AG04450 (cell line): ENCODE results near the gene TTPAL. TPM values are rescaled to one million over a fixed set of nuclear protein-coding genes. Genes with fewer than 3 reads are reported as not detected.

Experiments used
- CTCF ChIA-PET: fragments of 300-600, 350-600 bp; formaldehyde crosslinking; extraction: SDS; loops from one replicate; lab custom pipeline; 2022; ENCODE audit warnings: antibody characterized with exemption, inconsistent platforms; lab: Charles Lee
- POLR2A ChIA-PET: fragments of 350-600 bp; formaldehyde crosslinking; extraction: SDS; loops from one replicate; lab custom pipeline; 2021; ENCODE audit warnings: antibody characterized with exemption, inconsistent platforms; lab: Yijun Ruan, JAX
- DNase-seq: peaks from one replicate; pipeline ENCODE4 v3.0.0-alpha.2; 2011; ENCODE audit warnings: low read depth, low spot score
- H3K27ac ChIP-seq: one replicate; pipeline ENCODE4 v1.5.1; 2012; ENCODE audit warnings: low read depth, low read length, control low read depth
- H3K27me3 ChIP-seq: one replicate; pipeline ENCODE4 v1.6.0; 2012; ENCODE audit warnings: low read length; ENCODE audit not compliant: control insufficient read depth, insufficient read depth
- H3K4me3 ChIP-seq: 2 replicates; pipeline ENCODE4 v1.5.1; 2011; ENCODE audit warnings: mild to moderate bottlenecking, low read depth, low read length, control low read depth
- H3K9me3 ChIP-seq: 2 replicates; pipeline ENCODE4 v1.5.1; 2012; ENCODE audit warnings: low read length; ENCODE audit not compliant: control insufficient read depth, insufficient read depth
- CTCF ChIP-seq: IDR thresholded peaks from 2 replicates; pipeline ENCODE4 v1.5.1; 2011; ENCODE audit warnings: low read depth, low read length, control low read depth, inconsistent platforms
- polyA plus RNA-seq: library from polyadenylated mRNA; depleted of rRNA; stranded (reverse); fragments of >200 nt; gene quantifications from 2 replicates; pipeline ENCODE4 v1.2.3, GENCODE V29; 2011

TTPAL gene
- polyA plus RNA-seq, 1 experiment: 11.2 TPM

GRCh38 chr20:44442298-44443070 lies 33.2 kb upstream of the TTPAL start:
- CTCF ChIA-PET: no interaction called here
- DNase-seq: no peak
- POLR2A ChIA-PET: no interaction called here

GRCh38 chr20:44445742-44446710 lies 29.6 kb upstream of the TTPAL start:
- POLR2A ChIA-PET: no interaction called here
- Histone ChIP-seq H3K27ac (no peak overlapping the region), H3K9me3 (no peaks in the 10 kb centered on the region), H3K27me3 (peaks cover 12% of the 10 kb centered on the region), H3K4me3 (no peak overlapping the region)
- CTCF ChIA-PET: no interaction called here
- no peak for DNase-seq
- no peak for TF ChIP-seq CTCF

More at GRCh38 chr20:44442298-44443070, 33.2 kb upstream of the TTPAL start:
- Histone ChIP-seq H3K4me3 (no peak overlapping the region), H3K9me3 (no peaks in the 10 kb centered on the region), H3K27ac (no peak overlapping the region), H3K27me3 (no peaks in the 10 kb centered on the region)
- no peak for TF ChIP-seq CTCF

GRCh38 chr20:44447827-44448419 lies 27.8 kb upstream of the TTPAL start:
- Histone ChIP-seq H3K27ac (no peak overlapping the region), H3K27me3 (peaks cover 17% of the 10 kb centered on the region), H3K4me3 (no peak overlapping the region), H3K9me3 (no peaks in the 10 kb centered on the region)
- no peak for DNase-seq
- ChIA-PET CTCF (no interaction called here), POLR2A (no interaction called here)
- TF ChIP-seq CTCF: no peak

- H3K27ac ChIP-seq: no peak overlapping the region
- peak; percentile 15; the same call in 1 of the 2 replicates for TF ChIP-seq CTCF
- H3K9me3 ChIP-seq: no peaks in the 10 kb centered on the region
- peaks cover 21% of the 10 kb centered on the region for H3K27me3 ChIP-seq
- ChIA-PET CTCF (no interaction called here), POLR2A (no interaction called here)
- no peak overlapping the region for H3K4me3 ChIP-seq
- DNase-seq: no peak
These were observed 26.7 kb upstream of the TTPAL start for GRCh38 chr20:44448753-44449546.
